A549 treated with ZK216348 at 1 μM for 4 hours (cell line): ENCODE measurements around the gene PGGHG. TPM values are rescaled to one million over a fixed set of nuclear protein-coding genes. Genes with fewer than 3 reads are reported as not detected.

Experiments
- total RNA-seq: library from RNA; stranded (reverse); fragments of 200-300 nt; extraction: Qiagen RNA extraction; gene quantifications from 5 replicates; pipeline ENCODE4 v1.2.3, GENCODE V29; 2022; ENCODE audit warnings: low read depth

The PGGHG gene
- 5.8 to 14.1 TPM (median 10.6 TPM) in 5 replicates for total RNA-seq

DNA sequence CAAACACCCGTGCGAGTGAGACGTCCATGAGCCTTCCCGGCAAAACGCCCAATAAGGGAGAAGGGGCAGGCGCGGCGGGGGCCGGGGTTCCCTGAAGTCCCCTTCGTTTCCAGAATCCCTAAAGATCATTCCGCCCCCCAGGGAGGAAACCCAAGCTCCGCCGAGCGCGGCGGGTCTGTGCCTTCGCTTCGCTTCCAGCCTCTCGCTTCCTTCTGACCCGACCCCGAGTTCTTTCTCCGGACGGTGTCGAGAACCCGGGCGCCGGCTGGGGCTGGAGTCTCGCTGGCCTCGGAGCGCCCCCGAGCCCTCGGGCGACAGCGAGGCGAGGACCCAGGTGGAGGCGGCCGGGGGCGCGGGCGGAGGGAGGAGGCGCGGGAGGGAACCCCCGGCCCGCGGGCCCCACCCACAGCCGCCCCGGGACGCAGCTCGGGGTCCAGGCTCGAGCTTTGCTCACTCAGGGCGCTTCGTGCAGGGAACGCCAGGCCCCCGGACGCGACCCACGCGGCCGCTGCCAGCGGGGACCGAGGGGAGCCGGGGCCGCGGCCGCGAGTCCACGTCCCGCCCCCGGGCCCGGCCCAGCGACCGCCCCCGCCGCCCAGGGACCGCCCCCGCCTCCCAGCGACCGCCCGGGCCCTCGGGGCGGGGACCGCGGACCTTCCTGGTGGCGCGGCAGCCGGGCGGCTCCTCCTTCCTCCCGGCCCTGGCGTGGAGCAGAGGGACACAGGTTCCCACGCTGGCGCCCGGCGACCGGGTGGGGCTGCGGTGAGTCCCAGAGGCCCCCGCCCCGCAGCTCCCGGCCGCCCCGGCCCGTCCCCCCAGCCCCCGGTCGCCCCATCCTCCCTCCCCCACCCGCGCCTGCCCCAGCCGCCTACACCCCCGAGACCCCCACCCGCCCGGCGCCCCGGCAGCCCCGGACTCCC is at the start of gene PGGHG:
PGGHG (plus strand) TSS at position 649 of the 920 bp plus-strand sequence. CDS start 691 bp downstream, outside the sequence.

DNA sequence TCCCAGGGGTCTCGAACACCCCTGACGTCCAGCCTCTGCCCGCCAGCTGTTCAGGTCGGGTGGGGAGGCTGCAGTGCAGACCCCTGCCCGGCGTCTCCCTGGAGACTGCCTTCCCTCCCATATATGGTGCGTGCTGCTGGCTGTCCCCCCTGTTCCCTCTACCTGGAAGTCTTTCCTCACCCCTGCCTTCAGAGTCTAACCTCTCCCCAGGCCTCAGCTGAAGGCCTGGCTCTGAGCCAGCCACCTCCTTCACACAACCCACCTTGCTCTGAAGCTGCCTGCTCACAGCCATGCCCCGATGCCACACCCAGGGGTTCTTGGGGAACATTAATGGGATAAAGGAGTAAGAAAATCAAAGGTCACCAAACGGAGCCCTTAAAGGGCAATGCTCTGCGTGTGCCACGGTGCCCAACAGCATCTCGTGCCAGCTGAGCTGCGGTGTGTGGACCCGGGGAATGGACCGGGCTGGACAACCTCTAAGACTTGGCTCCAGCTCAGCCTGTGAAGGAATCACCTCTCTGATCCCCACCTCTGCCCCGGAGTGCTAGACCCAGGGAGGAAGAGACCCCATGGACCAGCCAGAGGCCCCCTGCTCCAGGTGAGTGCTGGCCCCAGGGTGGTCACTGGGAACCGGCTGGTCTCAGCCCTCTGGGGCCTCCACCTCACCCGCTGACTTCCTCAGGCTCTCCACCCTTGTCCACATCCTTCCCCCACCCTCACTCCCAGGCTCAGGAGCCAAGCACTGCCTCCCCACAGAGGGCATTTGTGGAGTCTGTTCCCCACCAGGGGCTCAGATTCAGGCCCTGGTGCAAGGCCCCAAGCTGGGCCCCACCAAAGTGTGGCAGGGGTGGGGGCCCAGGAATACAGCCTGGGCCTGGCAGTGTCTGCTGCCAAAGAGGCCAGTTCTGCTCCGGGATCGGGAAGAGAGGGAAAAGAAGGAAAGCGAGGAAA is 10.7 kb upstream of the PGGHG start, which contains the start of gene NLRP6:
NLRP6 (plus strand) TSS at position 407 of the 951 bp plus-strand sequence; CDS start at position 570, 163 bp downstream.

DNA sequence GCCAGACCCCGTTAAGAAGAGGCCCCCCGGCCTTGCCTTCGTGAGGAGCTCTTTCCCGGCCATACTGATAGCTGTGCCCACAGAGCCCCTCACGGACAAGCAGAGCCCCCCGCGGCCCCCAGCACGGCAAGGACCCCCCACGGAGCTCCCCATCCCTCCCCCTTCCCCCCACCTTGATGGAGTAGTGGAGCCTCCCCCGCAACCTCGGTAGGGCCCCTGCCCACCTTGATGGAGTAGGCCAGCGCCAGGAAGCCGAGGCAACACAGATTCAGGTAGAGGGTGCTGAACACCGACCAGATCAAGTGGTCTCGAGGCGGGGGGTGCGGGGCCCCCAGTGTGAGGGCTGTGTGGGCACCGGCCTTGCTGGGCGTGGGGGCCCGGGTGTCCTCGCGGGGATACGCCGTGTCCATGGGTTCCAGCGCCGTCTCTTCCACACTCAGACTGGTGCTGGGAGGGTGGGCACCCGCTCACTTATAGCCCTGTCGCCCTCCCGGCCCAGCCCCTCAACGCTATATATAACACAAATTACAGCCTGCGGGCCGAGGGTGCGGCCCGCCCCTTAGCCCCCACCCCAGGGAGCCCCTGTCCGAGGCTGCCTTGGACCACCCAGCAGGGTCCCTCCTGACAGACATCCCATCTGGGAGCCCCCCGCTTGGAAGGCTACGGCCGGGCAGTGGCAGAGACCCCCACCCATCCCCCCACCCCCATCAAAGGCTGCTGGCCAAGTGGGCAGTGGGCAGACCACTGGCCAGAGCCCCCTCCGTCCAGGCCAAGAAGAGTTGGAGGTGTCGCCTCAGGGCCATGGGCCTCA is 10.4 kb downstream of the PGGHG start, which contains the start of gene IFITM5:
IFITM5 (minus strand) TSS at position 446 of the 811 bp plus-strand sequence; CDS start at position 410, 36 bp downstream.

DNA sequence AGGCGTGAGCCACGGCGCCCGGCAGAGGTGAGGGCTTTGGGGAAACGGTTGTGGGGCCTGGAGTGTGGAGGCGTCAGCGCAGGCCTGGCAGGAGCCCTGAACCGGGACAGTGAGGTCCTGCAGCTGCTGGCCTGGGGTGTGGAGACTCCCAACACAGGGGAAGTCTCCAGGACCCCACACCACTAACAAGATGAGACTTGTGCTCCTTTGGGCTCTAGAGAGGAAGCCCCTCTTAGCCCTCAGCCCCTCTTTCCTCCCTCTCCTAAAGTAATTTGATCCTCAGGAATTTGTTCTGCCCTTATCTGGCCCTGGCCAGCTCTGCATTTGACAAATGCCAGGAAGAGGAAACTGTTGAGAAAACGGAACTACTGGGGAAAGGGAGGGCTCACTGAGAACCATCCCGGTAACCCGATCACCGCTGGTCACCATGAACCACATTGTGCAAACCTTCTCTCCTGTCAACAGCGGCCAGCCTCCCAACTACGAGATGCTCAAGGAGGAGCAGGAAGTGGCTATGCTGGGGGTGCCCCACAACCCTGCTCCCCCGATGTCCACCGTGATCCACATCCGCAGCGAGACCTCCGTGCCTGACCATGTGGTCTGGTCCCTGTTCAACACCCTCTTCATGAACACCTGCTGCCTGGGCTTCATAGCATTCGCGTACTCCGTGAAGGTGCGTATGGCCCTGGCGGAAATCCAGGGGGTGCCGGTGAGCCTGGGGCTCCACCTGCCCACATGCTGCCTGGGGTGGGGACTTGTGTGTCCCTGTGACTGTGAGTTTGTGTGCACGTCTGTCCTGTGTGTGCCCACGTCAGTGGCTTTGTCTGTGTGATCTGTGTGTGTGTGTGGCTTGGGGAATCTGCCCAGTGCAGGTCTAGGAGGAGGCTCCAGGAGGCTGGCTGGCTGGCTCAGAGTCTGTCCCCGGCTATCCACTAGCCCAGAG is 19.1 kb downstream of the PGGHG start, which contains the start of gene IFITM2:
IFITM2 (plus strand) TSS at position 51 of the 943 bp plus-strand sequence; CDS start at position 428, 377 bp downstream.

DNA sequence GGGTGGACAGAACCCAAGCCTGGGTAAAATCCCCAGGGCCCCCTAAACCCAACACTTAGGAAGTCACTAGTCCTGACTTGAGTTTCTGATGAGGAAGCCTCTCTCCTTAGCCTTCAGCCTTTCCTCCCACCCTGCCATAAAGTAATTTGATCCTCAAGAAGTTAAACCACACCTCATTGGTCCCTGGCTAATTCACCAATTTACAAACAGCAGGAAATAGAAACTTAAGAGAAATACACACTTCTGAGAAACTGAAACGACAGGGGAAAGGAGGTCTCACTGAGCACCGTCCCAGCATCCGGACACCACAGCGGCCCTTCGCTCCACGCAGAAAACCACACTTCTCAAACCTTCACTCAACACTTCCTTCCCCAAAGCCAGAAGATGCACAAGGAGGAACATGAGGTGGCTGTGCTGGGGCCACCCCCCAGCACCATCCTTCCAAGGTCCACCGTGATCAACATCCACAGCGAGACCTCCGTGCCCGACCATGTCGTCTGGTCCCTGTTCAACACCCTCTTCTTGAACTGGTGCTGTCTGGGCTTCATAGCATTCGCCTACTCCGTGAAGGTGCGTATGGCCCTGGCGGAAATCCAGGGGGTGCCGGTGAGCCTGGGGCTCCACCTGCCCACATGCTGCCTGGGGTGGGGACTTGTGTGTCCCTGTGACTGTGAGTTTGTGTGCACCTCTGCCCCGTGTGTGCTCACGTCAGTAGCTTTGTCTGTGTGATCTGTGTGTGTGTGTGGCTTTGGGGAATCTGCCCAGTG is 25.0 kb downstream of the PGGHG start, which contains the start of gene IFITM1:
IFITM1 (plus strand) TSS at position 254 of the 767 bp plus-strand sequence; CDS start at position 385, 131 bp downstream.

Other genes with a start within 250 kb of the PGGHG start
- not detected in 5 replicates for gene SCGB1C1, start 96.0 kb upstream of the PGGHG start, total RNA-seq
- gene BET1L, start 81.7 kb upstream of the PGGHG start, total RNA-seq: 28.4 to 49.2 TPM (median 46.5 TPM) in 5 replicates
- gene RIC8A, start 81.4 kb upstream of the PGGHG start, total RNA-seq: 101 to 126 TPM (median 120 TPM) in 5 replicates
- 17.0 to 20.8 TPM (median 20.4 TPM) in 5 replicates for gene SIRT3, start 52.8 kb upstream of the PGGHG start, total RNA-seq
- 150 to 190 TPM (median 171 TPM) in 5 replicates for gene PSMD13, start 52.1 kb upstream of the PGGHG start, total RNA-seq
- gene NLRP6, start 10.7 kb upstream of the PGGHG start, total RNA-seq: not detected in 5 replicates
- gene IFITM5, start 10.4 kb downstream of the PGGHG start, total RNA-seq: not detected in 5 replicates
- gene IFITM2, start 18.7 kb downstream of the PGGHG start, total RNA-seq: 54.7 to 70.8 TPM (median 61.4 TPM) in 5 replicates
- gene IFITM1, start 24.9 kb downstream of the PGGHG start, total RNA-seq: 0.26 to 0.53 TPM (median 0.51 TPM) in 3 of 5 replicates, not detected in the others
- 20.3 to 33.7 TPM (median 31.1 TPM) in 5 replicates for gene IFITM3, start 31.7 kb downstream of the PGGHG start, total RNA-seq
- gene B4GALNT4, start 80.4 kb downstream of the PGGHG start, total RNA-seq: 11.3 to 21.7 TPM (median 14.1 TPM) in 5 replicates
- 23.3 to 42.5 TPM (median 38.8 TPM) in 5 replicates for gene PKP3, start 105.1 kb downstream of the PGGHG start, total RNA-seq
- 57.1 to 99.3 TPM (median 83.7 TPM) in 5 replicates for gene SIGIRR, start 125.9 kb downstream of the PGGHG start, total RNA-seq
- 0.44 to 1.5 TPM (median 1.1 TPM) in 5 replicates for gene ANO9, start 152.9 kb downstream of the PGGHG start, total RNA-seq
- 26.9 to 53.0 TPM (median 47.1 TPM) in 5 replicates for gene PTDSS2, start 161.2 kb downstream of the PGGHG start, total RNA-seq
- gene RNH1, start 218.1 kb downstream of the PGGHG start, total RNA-seq: 101 to 180 TPM (median 170 TPM) in 5 replicates
- gene HRAS, start 246.4 kb downstream of the PGGHG start, total RNA-seq: 79.3 to 152 TPM (median 149 TPM) in 5 replicates
- 0.28 to 1.1 TPM (median 0.82 TPM) in 5 replicates for gene LRRC56, start 248.4 kb downstream of the PGGHG start, total RNA-seq